DND-41 (cell line): ENCODE data around the gene AUTS2.

Experiments
- ATAC-seq: fragments of 200-7000 bp; cut with Tn5 transposase; 3 replicates; pipeline ENCODE4 v1.9.1; 2021; ENCODE audit warnings: low read depth; ENCODE audit not compliant: insufficient read depth
- DNase-seq: peaks from one replicate; pipeline ENCODE4 v3.0.0-alpha.2; 2020
- H2AFZ ChIP-seq: 2 replicates; pipeline ENCODE4 v1.6.0; 2012; ENCODE audit warnings: low read depth, low read length
- H3K27ac ChIP-seq: 2 replicates; pipeline ENCODE4 v1.5.1; 2012; ENCODE audit warnings: low read length, inconsistent platforms
- H3K27me3 ChIP-seq: fragments of 200-600 bp; sonication (generic); 2 replicates; pipeline ENCODE4 v1.6.0; 2012; ENCODE audit warnings: low read length, mild to moderate bottlenecking, inconsistent platforms; ENCODE audit not compliant: insufficient read depth, poor library complexity
- H3K36me3 ChIP-seq: 2 replicates; pipeline ENCODE4 v1.5.1; 2012; ENCODE audit warnings: low read length, inconsistent platforms; ENCODE audit not compliant: insufficient read depth
- H3K4me1 ChIP-seq: 2 replicates; pipeline ENCODE4 v1.5.1; 2012; ENCODE audit warnings: mild to moderate bottlenecking, low read length; ENCODE audit not compliant: insufficient read depth
- H3K4me2 ChIP-seq: 2 replicates; pipeline ENCODE4 v1.6.0; 2012; ENCODE audit warnings: mild to moderate bottlenecking, moderate library complexity, low read length, inconsistent platforms; ENCODE audit not compliant: insufficient read depth
- H3K4me3 ChIP-seq, 2 experiments: fragments of 200-600 bp in 1 of 2; shearing (Covaris generic) in 1 of 2; 2 replicates each; pipeline ENCODE4 v1.5.1; 2012 to 2016; ENCODE audit warnings: inconsistent platforms in 2 of 2, low read length in 2 of 2, mild to moderate bottlenecking in 2 of 2, low read depth in 1 of 2, moderate library complexity in 1 of 2
- H3K79me2 ChIP-seq: 2 replicates; pipeline ENCODE4 v1.6.0; 2012; ENCODE audit warnings: low read length, inconsistent platforms; ENCODE audit not compliant: insufficient read depth
- H3K9ac ChIP-seq: 2 replicates; pipeline ENCODE4 v1.6.0; 2012; ENCODE audit warnings: low read depth, mild to moderate bottlenecking, inconsistent platforms, low read length, moderate library complexity
- H3K9me3 ChIP-seq: 2 replicates; pipeline ENCODE4 v1.5.1; 2012; ENCODE audit warnings: low read length, moderate library complexity, mild to moderate bottlenecking, inconsistent platforms; ENCODE audit not compliant: insufficient read depth, severe bottlenecking
- H4K20me1 ChIP-seq: 2 replicates; pipeline ENCODE4 v1.6.0; 2012; ENCODE audit warnings: low read length; ENCODE audit not compliant: insufficient read depth
- CTCF ChIP-seq: IDR thresholded peaks from 2 replicates; pipeline ENCODE4 v1.5.1; 2012; ENCODE audit warnings: borderline replicate concordance, low read length, moderate library complexity, mild to moderate bottlenecking; ENCODE audit not compliant: poor library complexity, severe bottlenecking; ENCODE audit errors: extremely low read depth
- EZH2 ChIP-seq: IDR thresholded peaks from 3 replicates; pipeline ENCODE4 v1.6.1; 2012; ENCODE audit warnings: borderline replicate concordance, low read depth, mild to moderate bottlenecking, moderate library complexity, low read length, inconsistent platforms; ENCODE audit not compliant: severe bottlenecking

AUTS2 gene

DNA sequence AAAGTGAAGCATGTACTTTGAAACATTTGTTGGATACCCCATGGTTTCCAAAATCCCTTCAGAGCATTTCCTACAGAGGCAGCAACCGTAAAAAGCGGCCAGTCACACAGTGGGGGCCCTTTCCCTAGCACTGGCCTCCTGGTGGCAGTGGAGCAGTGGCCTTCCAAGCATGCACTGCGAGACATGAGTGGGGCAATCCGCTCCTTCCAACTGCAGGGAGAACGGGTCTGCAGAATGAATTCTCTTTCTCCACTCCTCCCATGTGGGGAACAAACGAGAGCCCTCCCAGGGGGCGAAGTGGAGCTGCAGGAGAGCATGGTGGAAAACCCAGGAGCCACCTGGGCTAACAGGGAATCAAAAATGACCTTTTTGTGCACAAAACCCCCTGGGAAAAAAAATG is 990.7 kb downstream of the AUTS2 start:
- Histone ChIP-seq H3K9me3 (no peaks in the 10 kb centered on the region), H3K9ac (no peak overlapping the region), H3K27me3 (no peaks in the 10 kb centered on the region), H3K4me2 (no peak overlapping the region), H2AFZ (no peak overlapping the region), H3K36me3 (no peaks in the 10 kb centered on the region), H3K27ac (no peak overlapping the region), H4K20me1 (no peaks in the 10 kb centered on the region), H3K79me2 (no peaks in the 10 kb centered on the region), H3K4me1 (no peaks in the 10 kb centered on the region), H3K4me3 (no peak overlapping the region)
- no peak for DNase-seq
- TF ChIP-seq CTCF (no peak), EZH2 (no peak)
- no peak for ATAC-seq

GRCh38 chr7:70589590-70589989 is 991.3 kb downstream of the AUTS2 start:
- Histone ChIP-seq H4K20me1 (no peaks in the 10 kb centered on the region), H3K4me2 (no peak overlapping the region), H3K9me3 (no peaks in the 10 kb centered on the region), H3K79me2 (no peaks in the 10 kb centered on the region), H2AFZ (no peak overlapping the region), H3K36me3 (no peaks in the 10 kb centered on the region), H3K9ac (no peak overlapping the region), H3K27ac (no peak overlapping the region), H3K4me1 (no peaks in the 10 kb centered on the region), H3K4me3 (no peak overlapping the region), H3K27me3 (no peaks in the 10 kb centered on the region)
- no peak for ATAC-seq
- no peak for TF ChIP-seq EZH2
- TF ChIP-seq CTCF: no peak
- DNase-seq: no peak

GRCh38 chr7:70590126-70590854 is 992.0 kb downstream of the AUTS2 start:
- Histone ChIP-seq H2AFZ (no peak overlapping the region), H3K79me2 (no peaks in the 10 kb centered on the region), H3K36me3 (no peaks in the 10 kb centered on the region), H3K9me3 (no peaks in the 10 kb centered on the region), H3K27ac (no peak overlapping the region), H3K4me3 (no peak overlapping the region), H3K4me1 (no peaks in the 10 kb centered on the region), H3K9ac (no peak overlapping the region), H3K27me3 (no peaks in the 10 kb centered on the region), H4K20me1 (no peaks in the 10 kb centered on the region), H3K4me2 (no peak overlapping the region)
- no peak for DNase-seq
- TF ChIP-seq CTCF: no peak
- no peak for TF ChIP-seq EZH2
- ATAC-seq: no peak

DNA sequence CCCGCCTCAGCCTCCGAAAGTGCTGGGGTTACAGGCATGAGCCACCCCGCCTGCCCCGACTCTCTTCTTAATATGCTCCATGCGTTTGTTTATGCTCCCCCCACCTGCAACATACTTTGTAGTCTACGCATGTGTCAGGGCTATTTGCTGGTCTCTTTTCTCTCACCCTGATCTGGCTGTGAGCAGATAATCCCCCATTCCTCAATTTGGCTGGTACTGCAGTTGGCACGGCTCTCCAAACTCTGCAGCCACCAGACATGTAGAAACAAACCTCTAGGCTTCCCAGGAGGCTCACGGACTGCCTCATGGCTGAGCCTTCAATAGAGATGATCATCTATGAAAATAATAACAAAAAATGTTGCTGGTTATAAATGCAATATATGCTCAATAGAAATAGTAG is 993.4 kb downstream of the AUTS2 start:
- DNase-seq: no peak
- Histone ChIP-seq H3K4me1 (no peaks in the 10 kb centered on the region), H3K27me3 (no peaks in the 10 kb centered on the region), H3K4me3 (no peak overlapping the region), H3K79me2 (no peaks in the 10 kb centered on the region), H3K27ac (no peak overlapping the region), H3K4me2 (no peak overlapping the region), H3K36me3 (no peaks in the 10 kb centered on the region), H4K20me1 (no peaks in the 10 kb centered on the region), H3K9me3 (no peaks in the 10 kb centered on the region), H2AFZ (no peak overlapping the region), H3K9ac (no peak overlapping the region)
- ATAC-seq: no peak
- TF ChIP-seq EZH2: no peak
- no peak for TF ChIP-seq CTCF
